K562 (cell line): ENCODE data around the gene TAPBPL.

Experiments
- CTCF ChIP-seq, 3 experiments: IDR thresholded peaks in 2 of 3; conservative IDR thresholded peaks in 1 of 3; 2 replicates each; pipeline ENCODE4 v1.5.1; 2011 to 2012; ENCODE audit warnings: low read length in 3 of 3, mild to moderate bottlenecking in 3 of 3, control low read depth in 2 of 3, improper control_type of control experiment in 1 of 3, inconsistent platforms in 1 of 3, low read depth in 1 of 3, mixed read lengths in 1 of 3, moderate library complexity in 1 of 3; ENCODE audit not compliant: insufficient read depth in 2 of 3
- FOXP1 ChIP-seq: sonication (generic); formaldehyde crosslinking; IDR thresholded peaks from 2 replicates; pipeline ENCODE4 v1.8.0; 2022; ENCODE audit warnings: mild to moderate bottlenecking, missing genetic modification reagents
- ZNF146 ChIP-seq: IDR thresholded peaks from one replicate; pipeline ENCODE4 v1.6.1; 2018; ENCODE audit warnings: missing compliant biosample characterization; ENCODE audit not compliant: unreplicated experiment

DNA sequence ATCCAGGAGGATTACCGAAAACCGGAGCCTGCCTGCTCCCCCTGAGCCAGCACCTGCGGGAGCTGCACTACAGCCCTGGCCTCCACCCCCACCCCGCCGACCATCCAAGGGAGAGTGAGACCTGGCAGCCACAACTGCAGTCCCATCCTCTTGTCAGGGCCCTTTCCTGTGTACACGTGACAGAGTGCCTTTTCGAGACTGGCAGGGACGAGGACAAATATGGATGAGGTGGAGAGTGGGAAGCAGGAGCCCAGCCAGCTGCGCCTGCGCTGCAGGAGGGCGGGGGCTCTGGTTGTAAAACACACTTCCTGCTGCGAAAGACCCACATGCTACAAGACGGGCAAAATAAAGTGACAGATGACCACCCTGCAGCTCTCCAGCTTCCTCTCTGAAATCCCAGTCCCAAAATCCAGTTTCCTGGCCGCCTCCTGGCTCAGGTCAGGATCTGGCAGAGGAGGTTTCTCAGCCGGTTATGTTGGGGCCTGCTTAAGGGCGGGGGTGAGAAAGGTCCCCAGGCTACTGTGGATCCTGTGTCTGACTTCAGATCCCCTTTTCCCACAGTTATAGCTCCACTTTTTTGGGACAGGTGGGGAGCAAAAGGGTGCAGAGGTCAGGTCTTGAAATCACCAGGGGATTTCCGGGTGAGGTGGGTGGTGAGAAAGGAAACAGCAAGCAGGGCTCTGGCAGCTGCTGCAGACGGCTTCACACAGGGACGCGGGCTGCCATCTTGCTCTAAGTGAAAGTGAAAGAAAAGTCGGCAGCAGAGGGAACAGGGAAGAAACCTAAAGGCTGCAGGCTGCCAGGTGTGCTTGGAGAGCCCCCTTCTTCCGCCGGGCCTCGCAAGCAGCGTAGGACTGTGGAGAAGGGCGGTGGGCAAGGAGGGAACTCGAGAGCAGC is at the start of gene TAPBPL:
- TF ChIP-seq ZNF146 (no peak), CTCF (IDR thresholded peaks at IDR 0.05 in 2 of 3, conservative IDR thresholded peaks at IDR 0.05 in 1 of 3; ENCODE audit: insufficient read depth in 2 of 3, low read depth in 1 of 3, low read length in 3 of 3) (no peak), FOXP1 (CRISPR knock-in tag) (no peak)
